Epidermal melanocyte (primary cell): Measurements from ENCODE around the gene MZT2B.
"Not testable (repeated sequence)": the region's sequence is repeated elsewhere in the genome, so short reads cannot be mapped to it uniquely, and the experiment has no call there.

Experiments
- DNase-seq: peaks from one replicate; pipeline ENCODE4 v3.0.0; 2011; ENCODE audit warnings: low spot score; ENCODE audit not compliant: insufficient read length

The MZT2B gene

DNA sequence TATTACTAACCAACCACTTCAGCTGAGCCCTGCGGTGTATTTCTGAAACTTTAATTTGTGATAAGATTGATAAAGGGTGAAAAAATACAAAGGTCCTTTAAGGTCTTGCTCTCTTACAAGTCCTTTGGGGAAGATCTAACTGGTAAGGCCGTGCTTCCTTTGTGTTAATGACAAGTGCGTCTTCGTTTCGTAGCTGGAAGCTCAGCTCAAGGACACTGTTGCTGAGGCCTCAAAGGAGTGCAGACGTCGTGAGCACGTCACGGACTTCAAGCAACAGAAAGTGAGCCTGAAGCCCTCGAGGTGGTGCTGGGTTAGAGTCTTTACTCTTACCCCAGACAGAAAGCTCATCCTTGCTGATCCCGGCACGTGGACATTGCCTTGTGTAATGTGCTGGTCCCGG is 25.0 kb downstream of the MZT2B start:
- not testable (repeated sequence) for DNase-seq

DNA sequence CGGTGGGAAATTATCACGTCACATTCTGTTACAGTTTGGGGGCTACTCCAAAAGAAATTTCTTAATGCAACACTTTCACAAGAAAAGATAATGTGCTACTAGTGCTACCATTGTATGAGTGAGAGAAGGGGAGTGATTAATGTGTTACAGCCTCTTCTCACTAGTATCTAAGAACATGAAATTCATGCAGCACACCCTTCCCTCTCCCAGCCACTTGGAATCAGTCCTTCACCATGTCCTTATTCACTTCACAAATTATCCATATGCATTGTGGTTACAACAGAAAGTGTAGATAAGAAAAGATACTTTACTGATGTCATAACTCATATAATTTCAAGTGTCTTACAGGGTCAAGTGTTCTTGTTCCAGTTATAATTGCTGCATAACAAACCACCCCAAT is 37.1 kb downstream of the MZT2B start:
- not testable (repeated sequence) for DNase-seq

DNA sequence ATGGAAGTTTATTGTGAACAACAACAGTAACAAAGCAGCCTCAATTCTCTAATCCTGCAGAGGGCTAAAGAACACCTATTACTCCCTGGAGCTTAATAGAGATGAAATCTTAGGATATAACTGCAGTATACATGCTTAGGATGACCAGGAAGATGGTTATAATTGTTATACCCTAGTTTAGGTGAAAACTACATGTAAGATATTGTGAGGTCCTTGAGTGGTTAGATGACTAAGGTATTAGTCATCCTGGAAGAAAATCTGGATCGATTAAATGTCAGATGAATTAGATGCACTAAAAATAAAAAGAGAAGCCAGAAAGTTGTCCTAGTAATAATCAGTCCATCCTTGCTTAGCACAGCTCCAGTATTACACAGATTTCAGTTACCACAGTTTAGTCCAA is 38.4 kb downstream of the MZT2B start:
- DNase-seq = not testable (repeated sequence)

DNA sequence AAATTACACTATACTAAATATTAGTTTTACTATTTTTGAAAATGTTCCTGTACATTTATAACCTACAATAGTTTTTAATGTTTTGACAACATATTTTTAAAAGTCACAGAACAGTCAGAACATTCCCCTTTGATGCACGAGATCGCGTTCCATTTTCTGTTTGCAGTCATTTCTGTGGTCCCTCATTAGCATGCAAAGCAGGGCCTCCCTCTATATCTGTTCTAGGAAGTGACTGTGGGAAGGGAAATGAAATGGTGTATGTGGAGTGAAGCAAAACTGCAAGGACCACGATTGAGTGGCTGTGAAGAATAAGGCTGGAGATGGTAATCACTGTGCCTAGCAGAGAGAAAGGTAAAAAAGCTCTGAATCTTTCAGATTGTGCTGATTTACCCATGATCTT is 40.5 kb downstream of the MZT2B start:
- DNase-seq = not testable (repeated sequence)

DNA sequence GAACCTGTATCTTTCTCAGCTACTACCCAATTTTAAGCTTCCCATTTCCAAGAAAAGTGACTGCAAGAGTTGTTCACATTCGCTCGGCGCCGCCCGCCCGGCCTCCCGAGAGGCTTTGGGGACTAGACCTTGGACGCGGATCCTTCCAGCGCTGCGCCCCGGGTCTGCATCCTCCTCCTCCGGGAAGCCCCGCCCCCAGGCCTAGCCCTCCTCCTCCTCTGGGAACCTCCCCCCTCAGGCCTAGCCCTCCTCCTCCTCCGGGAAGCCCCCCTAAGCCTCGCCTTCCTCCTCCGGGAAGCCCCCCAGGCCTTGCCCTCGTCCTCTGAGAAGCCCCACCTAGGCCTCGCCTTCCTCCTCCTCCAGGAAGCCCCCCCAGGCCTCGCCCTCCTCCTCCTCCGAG is 45.9 kb downstream of the MZT2B start:
- not testable (repeated sequence) for DNase-seq

DNA sequence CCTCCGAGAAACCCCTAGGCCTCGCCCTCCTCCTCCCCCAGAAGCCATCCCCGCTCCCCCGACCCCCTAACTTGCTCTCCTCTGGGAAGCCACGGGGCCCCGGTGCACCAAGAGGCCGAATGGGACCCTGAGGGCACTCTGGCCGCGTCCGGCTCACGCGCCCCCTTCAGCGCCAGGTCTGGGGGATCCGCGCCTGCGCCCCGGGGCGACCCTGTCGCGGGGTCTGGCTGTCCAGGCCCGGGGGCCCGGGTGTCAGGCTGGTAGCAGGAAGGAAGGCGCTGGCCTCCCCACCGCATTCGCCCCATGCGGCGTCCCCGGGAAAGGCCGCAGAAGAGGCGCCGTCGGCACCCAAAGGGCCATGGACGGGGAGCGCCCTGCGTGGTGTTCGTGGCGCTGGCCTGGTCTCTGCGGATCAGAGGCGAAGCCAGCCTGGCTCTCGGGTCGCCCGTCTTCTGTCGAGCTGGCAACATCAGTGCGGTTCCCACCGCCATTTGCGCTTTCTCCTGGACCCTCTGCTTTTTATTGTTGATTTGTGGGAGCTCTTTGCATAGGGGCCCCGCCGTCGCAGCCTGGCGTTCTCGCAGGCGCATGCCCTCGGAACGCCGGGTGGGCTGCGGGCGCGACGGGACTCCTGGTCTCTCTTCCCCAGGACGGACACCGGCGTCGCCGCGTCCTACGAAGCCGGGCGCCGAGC is 46.6 kb downstream of the MZT2B start:
- DNase-seq = not testable (repeated sequence)

DNA sequence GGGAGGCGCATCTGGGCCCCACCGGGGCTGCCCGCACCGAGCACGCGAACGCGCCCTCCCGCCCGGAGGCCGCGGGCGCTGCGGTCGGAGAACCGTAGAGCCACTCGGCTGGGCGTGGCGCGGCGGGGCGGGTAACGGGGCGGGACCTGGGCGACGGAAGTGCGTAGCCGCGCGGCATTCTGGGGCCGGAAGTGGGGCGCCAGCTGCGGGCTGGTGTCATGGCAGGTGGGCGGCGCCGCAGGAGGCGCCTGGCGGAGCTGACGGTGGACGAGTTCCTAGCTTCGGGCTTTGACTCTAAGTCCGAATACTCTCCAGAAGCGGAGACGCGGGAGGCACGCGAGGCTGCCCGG is 47.1 kb downstream of the MZT2B start:
- not testable (repeated sequence) for DNase-seq

DNA sequence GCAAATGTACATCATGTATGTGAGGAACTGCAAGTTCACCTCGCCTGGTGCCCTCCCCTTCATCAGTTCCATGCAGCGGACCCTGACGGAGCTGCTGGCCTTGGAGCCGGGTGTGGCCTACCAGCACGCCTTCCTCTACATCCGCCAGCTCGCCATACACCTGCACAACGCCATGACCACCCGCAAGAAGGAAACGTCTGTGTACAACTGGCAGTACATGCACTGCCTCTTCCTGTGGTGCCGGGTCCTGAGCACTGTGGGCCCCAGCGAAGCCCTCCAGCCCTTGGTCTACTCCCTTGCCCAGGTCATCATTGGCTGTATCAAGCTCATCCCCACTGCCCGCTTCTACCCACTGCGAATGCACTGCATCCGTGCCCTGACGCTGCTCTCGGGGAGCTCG is 48.3 kb downstream of the MZT2B start:
- DNase-seq = not testable (repeated sequence)

DNA sequence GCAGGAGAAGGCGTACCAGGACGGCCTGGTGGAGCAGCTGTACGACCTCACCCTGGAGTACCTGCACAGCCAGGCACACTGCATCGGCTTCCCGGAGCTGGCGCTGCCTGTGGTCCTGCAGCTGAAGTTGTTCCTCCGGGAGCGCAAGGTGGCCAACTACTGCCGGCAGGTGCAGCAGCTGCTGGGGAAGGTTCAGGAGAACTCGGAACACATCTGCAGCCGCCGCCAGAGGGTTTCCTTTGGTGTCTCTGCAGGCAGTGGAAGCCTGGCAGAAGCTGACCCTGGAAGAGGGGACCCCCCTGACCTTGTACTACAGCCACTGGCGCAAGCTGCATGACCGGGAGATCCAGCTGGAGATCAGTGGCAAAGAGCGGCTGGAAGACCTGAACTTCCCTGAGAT is 48.8 kb downstream of the MZT2B start:
- not testable (repeated sequence) for DNase-seq

DNA sequence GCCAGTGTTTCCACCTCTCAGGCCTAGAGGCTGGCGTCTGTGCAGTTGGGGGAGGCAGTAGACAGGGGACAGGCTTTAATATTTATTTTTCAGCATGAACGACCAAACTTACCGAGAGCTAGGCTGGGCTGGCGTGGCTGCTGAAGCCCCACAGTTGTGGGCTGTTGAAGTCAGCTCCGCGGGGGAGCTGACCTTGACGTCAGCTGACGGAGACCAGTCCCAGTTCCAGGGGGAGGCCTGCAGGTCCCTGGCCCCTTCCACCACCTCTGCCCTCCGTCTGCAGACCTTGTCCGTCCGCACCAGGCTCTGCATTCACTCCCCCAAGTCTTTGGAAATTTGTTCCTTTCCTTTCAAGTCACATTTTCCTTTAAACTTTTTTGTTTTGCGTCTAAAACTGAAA is 49.6 kb downstream of the MZT2B start:
- no peak for DNase-seq

DNA sequence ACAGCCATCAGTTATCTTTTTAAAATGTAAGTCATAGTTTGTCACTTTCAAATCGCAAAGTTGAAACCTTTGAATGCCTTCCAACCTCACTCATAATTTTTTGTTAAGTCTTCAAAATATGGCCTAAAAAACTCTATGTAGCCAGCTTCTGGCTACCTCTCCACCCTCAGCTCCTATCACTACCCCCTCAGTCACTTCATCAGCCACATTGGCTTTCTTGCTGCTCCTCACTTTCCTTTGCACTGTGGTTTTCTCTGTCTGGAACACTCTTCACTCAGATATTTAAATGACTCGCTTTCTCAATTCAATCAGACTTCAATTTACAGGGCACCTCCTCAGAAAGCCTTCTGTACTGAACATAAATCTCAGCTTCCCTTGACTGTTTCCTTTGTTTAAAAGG is 51.0 kb downstream of the MZT2B start:
- DNase-seq = not testable (repeated sequence)

DNA sequence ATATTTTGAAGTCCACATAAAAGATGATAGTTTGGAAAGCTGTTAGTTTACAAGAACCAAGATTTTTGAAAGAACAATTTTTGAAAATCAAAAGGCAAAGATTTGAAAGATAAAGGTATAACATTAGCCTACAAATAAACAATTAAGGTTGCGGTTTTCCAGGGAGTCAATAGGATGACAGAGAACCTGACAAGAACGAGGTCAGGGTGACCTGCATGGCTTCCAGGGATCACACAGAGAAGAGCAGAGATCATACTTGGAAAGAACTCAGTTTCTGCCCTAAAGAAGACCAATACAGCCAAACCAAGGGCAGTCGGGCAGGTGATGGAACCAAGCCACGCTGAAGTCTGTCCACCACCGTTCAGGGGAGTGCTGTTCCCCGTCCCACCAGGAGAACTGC is 57.5 kb downstream of the MZT2B start:
- not testable (repeated sequence) for DNase-seq
